ENCODE results near the gene DRG1. TPM values are rescaled to one million over a fixed set of nuclear protein-coding genes. Genes with fewer than 3 reads are reported as not detected.
"Not testable (repeated sequence)": the region's sequence is repeated elsewhere in the genome, so short reads cannot be mapped to it uniquely, and the experiment has no call there.

The DRG1 gene
- total RNA-seq, 1 donor: 92.8 TPM

DNA sequence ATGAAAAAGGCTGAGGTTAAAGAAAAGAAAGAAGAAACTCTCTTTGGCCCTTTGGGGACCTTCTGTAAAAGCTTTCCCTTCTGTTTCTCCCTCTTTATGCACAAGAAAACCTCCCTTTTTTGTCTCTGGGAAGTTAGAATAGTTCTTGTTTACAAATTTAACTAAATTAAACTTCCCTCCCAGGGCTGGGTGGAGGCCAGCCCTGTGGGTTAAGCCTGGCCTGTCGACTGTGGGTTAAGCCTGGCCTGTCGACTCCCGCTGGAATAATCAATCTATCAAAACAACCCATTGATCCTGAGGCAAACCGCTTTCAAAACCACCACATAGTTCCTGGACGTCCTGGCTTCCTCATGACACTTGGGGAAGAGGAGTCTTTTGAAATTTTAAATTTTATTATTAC, 1.2 kb upstream of the DRG1 start:
- no peak overlapping the region for H3K4me3 ChIP-seq (ENCODE audit: low read depth, low read length)
- TF ChIP-seq, protein P1, sequence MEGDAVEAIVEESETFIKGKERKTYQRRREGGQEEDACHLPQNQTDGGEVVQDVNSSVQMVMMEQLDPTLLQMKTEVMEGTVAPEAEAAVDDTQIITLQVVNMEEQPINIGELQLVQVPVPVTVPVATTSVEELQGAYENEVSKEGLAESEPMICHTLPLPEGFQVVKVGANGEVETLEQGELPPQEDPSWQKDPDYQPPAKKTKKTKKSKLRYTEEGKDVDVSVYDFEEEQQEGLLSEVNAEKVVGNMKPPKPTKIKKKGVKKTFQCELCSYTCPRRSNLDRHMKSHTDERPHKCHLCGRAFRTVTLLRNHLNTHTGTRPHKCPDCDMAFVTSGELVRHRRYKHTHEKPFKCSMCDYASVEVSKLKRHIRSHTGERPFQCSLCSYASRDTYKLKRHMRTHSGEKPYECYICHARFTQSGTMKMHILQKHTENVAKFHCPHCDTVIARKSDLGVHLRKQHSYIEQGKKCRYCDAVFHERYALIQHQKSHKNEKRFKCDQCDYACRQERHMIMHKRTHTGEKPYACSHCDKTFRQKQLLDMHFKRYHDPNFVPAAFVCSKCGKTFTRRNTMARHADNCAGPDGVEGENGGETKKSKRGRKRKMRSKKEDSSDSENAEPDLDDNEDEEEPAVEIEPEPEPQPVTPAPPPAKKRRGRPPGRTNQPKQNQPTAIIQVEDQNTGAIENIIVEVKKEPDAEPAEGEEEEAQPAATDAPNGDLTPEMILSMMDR (IDR thresholded peaks at IDR 0.05; ENCODE audit: insufficient read depth, low read depth, low read length): no peak
- no peak for DNase-seq (ENCODE audit: low read depth)

- TF ChIP-seq, protein P1 (IDR thresholded peaks at IDR 0.05; ENCODE audit: insufficient read depth, low read depth, low read length): no peak
- peak overlapping the region; percentile 93 for H3K4me3 ChIP-seq (ENCODE audit: low read depth, low read length)
- peak; percentile 52 for DNase-seq (ENCODE audit: low read depth)
Measured at GRCh38 chr22:31400023-31400397, 606 bp downstream of the DRG1 start.

DNA sequence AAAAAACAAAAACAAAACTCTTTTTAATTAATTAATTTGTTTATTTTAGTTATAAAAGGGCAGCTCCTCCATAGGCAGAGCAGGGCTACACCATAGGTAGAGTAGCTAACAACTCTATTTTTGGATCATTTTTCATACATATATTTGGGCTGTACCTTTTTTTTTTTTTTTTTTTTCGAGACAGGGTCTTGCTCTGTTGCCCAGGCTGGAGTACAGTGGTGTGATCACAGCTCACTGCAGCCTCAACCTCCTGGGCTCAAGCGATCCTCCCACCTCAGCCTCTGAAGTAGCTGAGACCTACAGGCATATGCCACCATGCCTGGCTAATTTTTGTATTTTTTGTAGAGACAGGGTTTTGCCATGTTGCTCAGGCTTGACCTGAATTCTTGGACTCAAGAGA, 2.9 kb downstream of the DRG1 start:
- H3K4me3 ChIP-seq (ENCODE audit: low read depth, low read length); DNase-seq (ENCODE audit: low read depth): not testable (repeated sequence)

- TF ChIP-seq, protein P1 (IDR thresholded peaks at IDR 0.05; ENCODE audit: insufficient read depth, low read depth, low read length): no peak
- peak; percentile 8 for DNase-seq (ENCODE audit: low read depth)
Measured at GRCh38 chr22:31425331-31426050, 26.1 kb downstream of the DRG1 start.

DNA sequence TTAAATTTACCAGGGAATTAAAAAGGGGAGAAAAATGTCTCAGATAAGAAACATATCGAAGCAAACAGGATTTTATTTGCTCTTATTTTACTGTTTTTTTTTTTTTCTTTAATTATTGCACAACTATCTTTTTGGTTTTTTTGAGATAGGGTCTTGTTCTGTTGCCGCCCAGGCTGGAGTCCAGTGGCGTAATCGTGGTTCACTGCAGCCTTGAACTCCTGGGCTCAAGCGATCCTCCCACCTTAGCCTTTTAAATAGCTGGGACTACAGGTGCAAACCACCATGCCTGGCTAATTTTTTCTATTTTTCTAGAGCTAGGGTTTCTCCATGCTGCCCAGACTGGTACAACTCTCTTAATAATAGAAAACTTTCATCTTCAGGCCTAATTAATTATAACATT, 32.5 kb downstream of the DRG1 start:
- DNase-seq (ENCODE audit: low read depth): no peak
- TF ChIP-seq, protein P1 (IDR thresholded peaks at IDR 0.05; ENCODE audit: insufficient read depth, low read depth, low read length): no peak
- H3K4me3 ChIP-seq (ENCODE audit: low read depth, low read length): no peak overlapping the region

More at GRCh38 chr22:31425331-31426050, 26.1 kb downstream of the DRG1 start:
- no peak overlapping the region for H3K4me3 ChIP-seq (ENCODE audit: low read depth, low read length)

- DNase-seq (ENCODE audit: low read depth): no peak
- TF ChIP-seq, protein P1 (IDR thresholded peaks at IDR 0.05; ENCODE audit: insufficient read depth, low read depth, low read length): no peak
- no peak overlapping the region for H3K4me3 ChIP-seq (ENCODE audit: low read depth, low read length)
Measured at GRCh38 chr22:31436132-31436531, 36.7 kb downstream of the DRG1 start.

DNA sequence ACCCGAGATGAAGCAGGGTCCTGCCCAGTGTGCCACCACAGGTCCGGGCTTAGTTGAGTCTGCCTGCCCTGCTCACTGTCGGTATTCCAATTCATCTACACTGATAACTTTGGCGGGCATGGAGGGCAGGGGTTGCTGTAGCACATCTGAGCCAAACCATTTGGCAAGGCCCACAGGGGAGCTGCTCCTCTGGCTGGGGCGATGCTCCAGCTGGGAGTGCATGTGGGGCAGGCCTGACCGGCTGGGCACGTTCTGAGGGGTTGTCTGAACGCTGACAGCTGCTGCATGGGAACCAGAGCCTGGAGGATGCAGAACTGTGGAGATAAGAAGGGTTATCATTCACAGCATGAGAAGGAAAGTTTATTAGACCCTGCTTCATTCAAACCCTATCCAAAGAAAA, 40.4 kb downstream of the DRG1 start:
- no peak overlapping the region for H3K4me3 ChIP-seq (ENCODE audit: low read depth, low read length)
- DNase-seq (ENCODE audit: low read depth): peak; percentile 4
- TF ChIP-seq, protein P1 (IDR thresholded peaks at IDR 0.05; ENCODE audit: insufficient read depth, low read depth, low read length): no peak
